Measurements from ENCODE around the gene EDEM2.

- TF ChIP-seq EZH2 (IDR thresholded peaks at IDR 0.05) (no peak), CTCF (IDR thresholded peaks at IDR 0.05 in 2 of 3, conservative IDR thresholded peaks at IDR 0.05 in 1 of 3; ENCODE audit: borderline replicate concordance in 1 of 3, insufficient read depth in 1 of 3, low read depth in 2 of 3, low read length in 2 of 3) (no peak), POLR2A (IDR thresholded peaks at IDR 0.05; ENCODE audit: borderline replicate concordance, extremely low read depth, insufficient read depth, insufficient read length) (no peak), YY1 (IDR thresholded peaks at IDR 0.05; ENCODE audit: extremely low read depth, insufficient replicate concordance, low read depth, low read length) (no peak), EZH2phosphoT487 (IDR thresholded peaks at IDR 0.05; ENCODE audit: borderline replicate concordance) (no peak), SP1 (IDR thresholded peaks at IDR 0.05; ENCODE audit: low read depth) (no peak), RAD21 (IDR thresholded peaks at IDR 0.05; ENCODE audit: low read depth) (no peak), CEBPB (IDR thresholded peaks at IDR 0.05; ENCODE audit: low read depth) (no peak)
- TF ChIP-seq, protein P1, sequence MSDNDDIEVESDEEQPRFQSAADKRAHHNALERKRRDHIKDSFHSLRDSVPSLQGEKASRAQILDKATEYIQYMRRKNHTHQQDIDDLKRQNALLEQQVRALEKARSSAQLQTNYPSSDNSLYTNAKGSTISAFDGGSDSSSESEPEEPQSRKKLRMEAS (IDR thresholded peaks at IDR 0.05), result no peak
These were observed 14.1 kb downstream of the EDEM2 start for GRCh38 chr20:35133031-35133430.

Measured in HCT116 (cell line).